Liver (tissue), 9 donors: ENCODE results near the gene SPSB2. TPM values are rescaled to one million over a fixed set of nuclear protein-coding genes. Genes with fewer than 3 reads are reported as not detected.

Experiments used
- DNase-seq: peaks from one replicate; pipeline ENCODE4 v3.0.0-alpha.2; 2017; ENCODE audit warnings: low spot score
- H3K27ac ChIP-seq, 2 donors: one replicate each; pipeline ENCODE4 v1.7.0; 2013; ENCODE audit warnings: inconsistent platforms in 2 of 2, low read length in 2 of 2, control low read depth in 1 of 2, low read depth in 1 of 2, mild to moderate bottlenecking in 1 of 2
- H3K27me3 ChIP-seq, 4 donors: one replicate each; pipeline versions ENCODE4 v1.6.1 to v1.7.0; 2013; ENCODE audit warnings: low read length in 3 of 4, inconsistent platforms in 1 of 4, mild to moderate bottlenecking in 1 of 4, moderate library complexity in 1 of 4; ENCODE audit not compliant: control insufficient read depth in 4 of 4, insufficient read depth in 4 of 4
- H3K36me3 ChIP-seq, 4 donors: one replicate each; pipeline versions ENCODE4 v1.6.1 to v1.7.0; 2013; ENCODE audit warnings: low read length in 3 of 4, mild to moderate bottlenecking in 3 of 4, low read depth in 1 of 4, moderate library complexity in 1 of 4; ENCODE audit not compliant: control insufficient read depth in 4 of 4, insufficient read depth in 3 of 4
- H3K4me1 ChIP-seq, 4 donors: one replicate each; pipeline versions ENCODE4 v1.6.1 to v1.7.0; 2013; ENCODE audit warnings: low read length in 3 of 4, mild to moderate bottlenecking in 3 of 4, moderate library complexity in 1 of 4; ENCODE audit not compliant: control insufficient read depth in 4 of 4, insufficient read depth in 4 of 4
- H3K4me3 ChIP-seq, 3 donors: one replicate each; pipeline versions ENCODE4 v1.6.1 to v1.7.0; 2013; ENCODE audit warnings: low read length in 3 of 3, control low read depth in 1 of 3, low read depth in 1 of 3, mild to moderate bottlenecking in 1 of 3
- H3K9ac ChIP-seq, 2 donors: one replicate each; pipeline ENCODE4 v1.7.0; 2013; ENCODE audit warnings: low read length in 2 of 2, mild to moderate bottlenecking in 2 of 2, moderate library complexity in 2 of 2, control low read depth in 1 of 2, low read depth in 1 of 2
- H3K9me3 ChIP-seq, 4 donors: one replicate each; pipeline versions ENCODE4 v1.6.1 to v1.7.0; 2013; ENCODE audit warnings: low read length in 3 of 4; ENCODE audit not compliant: control insufficient read depth in 4 of 4
- EGR1 ChIP-seq, 2 donors: IDR thresholded peaks; 2 replicates each; pipeline ENCODE4 v1.6.1; 2016 to 2018; ENCODE audit warnings: antibody characterized with exemption in 2 of 2, low read depth in 2 of 2
- FOXA1 ChIP-seq: IDR thresholded peaks from 2 replicates; pipeline ENCODE4 v1.6.1; 2016; ENCODE audit warnings: antibody characterized with exemption
- FOXA2 ChIP-seq: IDR thresholded peaks from 2 replicates; pipeline ENCODE4 v1.6.1; 2016; ENCODE audit warnings: antibody characterized with exemption
- GABPA ChIP-seq, 2 donors: IDR thresholded peaks in 1 of 2; conservative IDR thresholded peaks in 1 of 2; 2 replicates each; pipeline ENCODE4 v1.6.1; 2016; ENCODE audit warnings: antibody characterized with exemption in 2 of 2, mild to moderate bottlenecking in 1 of 2, moderate library complexity in 1 of 2
- HNF4A ChIP-seq, 2 donors: conservative IDR thresholded peaks; 2 replicates each; pipeline ENCODE4 v1.6.1; 2016; ENCODE audit warnings: antibody characterized with exemption in 2 of 2, mild to moderate bottlenecking in 2 of 2
- HNF4G ChIP-seq: IDR thresholded peaks from 2 replicates; pipeline ENCODE4 v1.6.1; 2016; ENCODE audit warnings: antibody characterized with exemption
- JUND ChIP-seq, 2 donors: IDR thresholded peaks; 2 replicates each; pipeline ENCODE4 v1.6.1; 2016; ENCODE audit warnings: antibody characterized with exemption in 2 of 2
- NR2F2 ChIP-seq: IDR thresholded peaks from 2 replicates; pipeline ENCODE4 v1.6.1; 2016; ENCODE audit warnings: antibody characterized with exemption
- RAD21 ChIP-seq, 2 donors: IDR thresholded peaks; 2 replicates each; pipeline ENCODE4 v1.6.1; 2016; ENCODE audit warnings: antibody characterized with exemption in 2 of 2, mild to moderate bottlenecking in 2 of 2
- RXRA ChIP-seq, 2 donors: IDR thresholded peaks; 2 replicates each; pipeline ENCODE4 v1.6.1; 2017 to 2018; ENCODE audit warnings: antibody characterized with exemption in 2 of 2, mild to moderate bottlenecking in 1 of 2
- SP1 ChIP-seq: IDR thresholded peaks from 2 replicates; pipeline ENCODE4 v1.6.1; 2018; ENCODE audit warnings: antibody characterized with exemption, mild to moderate bottlenecking
- TAF1 ChIP-seq: conservative IDR thresholded peaks from 2 replicates; pipeline ENCODE4 v1.6.1; 2016; ENCODE audit warnings: antibody characterized with exemption, mild to moderate bottlenecking
- YY1 ChIP-seq: IDR thresholded peaks from 2 replicates; pipeline ENCODE4 v1.6.1; 2016; ENCODE audit warnings: antibody characterized with exemption, mild to moderate bottlenecking
- WGBS: extraction: QIAGEN DNeasy Blood & Tissue Kit; methylation state at CpG from one replicate; pipeline ENCODE4 v1.1.7; 2013; 5-methylcytosine and 5-hydroxymethylcytosine counted together
- polyA plus RNA-seq, 2 donors: library from polyadenylated mRNA; stranded (reverse) in 1 of 2; unstranded in 1 of 2; fragments of 200-250 nt in 1 of 2; fragments of >200 nt in 1 of 2; fragmentation: Nextera tagmentation in 1 of 2; extraction: Ambion mirVana in 1 of 2; gene quantifications; one replicate each; pipeline versions ENCODE4 v1.2.1 to v1.2.3, GENCODE V29; 2013 to 2015
- total RNA-seq, 2 donors: library from RNA; depleted of rRNA; stranded (reverse); fragments of >200 nt; gene quantifications; one replicate each; pipeline ENCODE4 v1.2.3, GENCODE V29; 2014
- TF ChIP-seq, protein P1 (sequence below): IDR thresholded peaks from 2 replicates; pipeline ENCODE4 v1.6.1; 2016; ENCODE audit warnings: antibody characterized with exemption, mild to moderate bottlenecking
- TF ChIP-seq, protein P2 (sequence below): fragments of 150-350 bp; IDR thresholded peaks from 2 replicates; pipeline ENCODE4 v1.5.1; 2017; ENCODE audit warnings: improper control_type of control experiment, low read depth, low read length; ENCODE audit not compliant: missing input control
- TF ChIP-seq, protein P3 (sequence below): IDR thresholded peaks from 2 replicates; pipeline ENCODE4 v1.6.1; 2016; ENCODE audit warnings: antibody characterized with exemption
- TF ChIP-seq, protein P4 (sequence below): IDR thresholded peaks from 2 replicates; pipeline ENCODE4 v1.6.1; 2016; ENCODE audit warnings: antibody characterized with exemption
- TF ChIP-seq, protein P5 (sequence below): IDR thresholded peaks from 2 replicates; pipeline ENCODE4 v1.6.1; 2016; ENCODE audit warnings: antibody characterized with exemption
- donor health status: healthy.
- donor health status: healthy.
- donor health status: healthy.
- donor health status: healthy.
- donor health status: healthy.

The SPSB2 gene
- total and polyA plus RNA-seq, 4 donors = 3.2 to 4.6 (median 4.1) TPM

DNA sequence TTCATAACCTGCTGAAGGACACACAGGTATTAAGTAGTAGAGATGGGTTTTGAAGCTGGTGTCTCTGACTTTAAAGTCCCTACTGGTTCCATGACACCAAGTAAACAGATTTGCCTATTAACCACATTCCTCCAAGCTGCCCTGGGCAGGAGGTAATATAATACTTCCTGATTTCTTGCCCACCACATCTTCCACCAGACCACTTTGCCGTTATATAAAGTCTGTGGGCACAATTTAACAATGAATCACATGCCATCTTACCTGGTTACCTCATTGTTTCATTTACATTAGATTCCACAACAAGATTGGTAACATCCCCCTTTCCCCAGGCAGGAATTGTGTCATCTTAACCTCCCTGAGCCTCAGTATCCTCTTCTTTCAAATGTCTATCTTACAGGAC lies 30.6 kb upstream of the SPSB2 start:
- Histone ChIP-seq H3K9ac (no peak overlapping the region), H3K4me1 (peaks cover 1 to 11% (median 8%) of the 10 kb centered on the region in 4 donors), H3K27ac (no peak overlapping the region), H3K36me3 (no peaks in the 10 kb centered on the region), H3K27me3 (no peaks in the 10 kb centered on the region), H3K4me3 (no peak overlapping the region), H3K9me3 (no peaks in the 10 kb centered on the region)
- 92% methylated on average over 1 of the region's 1 CpG for WGBS
- no peak for DNase-seq
- TF ChIP-seq, protein P1, sequence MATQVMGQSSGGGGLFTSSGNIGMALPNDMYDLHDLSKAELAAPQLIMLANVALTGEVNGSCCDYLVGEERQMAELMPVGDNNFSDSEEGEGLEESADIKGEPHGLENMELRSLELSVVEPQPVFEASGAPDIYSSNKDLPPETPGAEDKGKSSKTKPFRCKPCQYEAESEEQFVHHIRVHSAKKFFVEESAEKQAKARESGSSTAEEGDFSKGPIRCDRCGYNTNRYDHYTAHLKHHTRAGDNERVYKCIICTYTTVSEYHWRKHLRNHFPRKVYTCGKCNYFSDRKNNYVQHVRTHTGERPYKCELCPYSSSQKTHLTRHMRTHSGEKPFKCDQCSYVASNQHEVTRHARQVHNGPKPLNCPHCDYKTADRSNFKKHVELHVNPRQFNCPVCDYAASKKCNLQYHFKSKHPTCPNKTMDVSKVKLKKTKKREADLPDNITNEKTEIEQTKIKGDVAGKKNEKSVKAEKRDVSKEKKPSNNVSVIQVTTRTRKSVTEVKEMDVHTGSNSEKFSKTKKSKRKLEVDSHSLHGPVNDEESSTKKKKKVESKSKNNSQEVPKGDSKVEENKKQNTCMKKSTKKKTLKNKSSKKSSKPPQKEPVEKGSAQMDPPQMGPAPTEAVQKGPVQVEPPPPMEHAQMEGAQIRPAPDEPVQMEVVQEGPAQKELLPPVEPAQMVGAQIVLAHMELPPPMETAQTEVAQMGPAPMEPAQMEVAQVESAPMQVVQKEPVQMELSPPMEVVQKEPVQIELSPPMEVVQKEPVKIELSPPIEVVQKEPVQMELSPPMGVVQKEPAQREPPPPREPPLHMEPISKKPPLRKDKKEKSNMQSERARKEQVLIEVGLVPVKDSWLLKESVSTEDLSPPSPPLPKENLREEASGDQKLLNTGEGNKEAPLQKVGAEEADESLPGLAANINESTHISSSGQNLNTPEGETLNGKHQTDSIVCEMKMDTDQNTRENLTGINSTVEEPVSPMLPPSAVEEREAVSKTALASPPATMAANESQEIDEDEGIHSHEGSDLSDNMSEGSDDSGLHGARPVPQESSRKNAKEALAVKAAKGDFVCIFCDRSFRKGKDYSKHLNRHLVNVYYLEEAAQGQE = no peak
- TF ChIP-seq, protein P2, sequence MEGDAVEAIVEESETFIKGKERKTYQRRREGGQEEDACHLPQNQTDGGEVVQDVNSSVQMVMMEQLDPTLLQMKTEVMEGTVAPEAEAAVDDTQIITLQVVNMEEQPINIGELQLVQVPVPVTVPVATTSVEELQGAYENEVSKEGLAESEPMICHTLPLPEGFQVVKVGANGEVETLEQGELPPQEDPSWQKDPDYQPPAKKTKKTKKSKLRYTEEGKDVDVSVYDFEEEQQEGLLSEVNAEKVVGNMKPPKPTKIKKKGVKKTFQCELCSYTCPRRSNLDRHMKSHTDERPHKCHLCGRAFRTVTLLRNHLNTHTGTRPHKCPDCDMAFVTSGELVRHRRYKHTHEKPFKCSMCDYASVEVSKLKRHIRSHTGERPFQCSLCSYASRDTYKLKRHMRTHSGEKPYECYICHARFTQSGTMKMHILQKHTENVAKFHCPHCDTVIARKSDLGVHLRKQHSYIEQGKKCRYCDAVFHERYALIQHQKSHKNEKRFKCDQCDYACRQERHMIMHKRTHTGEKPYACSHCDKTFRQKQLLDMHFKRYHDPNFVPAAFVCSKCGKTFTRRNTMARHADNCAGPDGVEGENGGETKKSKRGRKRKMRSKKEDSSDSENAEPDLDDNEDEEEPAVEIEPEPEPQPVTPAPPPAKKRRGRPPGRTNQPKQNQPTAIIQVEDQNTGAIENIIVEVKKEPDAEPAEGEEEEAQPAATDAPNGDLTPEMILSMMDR = no peak
- TF ChIP-seq TAF1 = no peak
- TF ChIP-seq JUND (IDR thresholded peaks at IDR 0.05) = no peak
- no peak for TF ChIP-seq GABPA (IDR thresholded peaks at IDR 0.05 in 1 of 2, conservative IDR thresholded peaks at IDR 0.05 in 1 of 2)
- TF ChIP-seq FOXA1 = no peak
- TF ChIP-seq, protein P3, sequence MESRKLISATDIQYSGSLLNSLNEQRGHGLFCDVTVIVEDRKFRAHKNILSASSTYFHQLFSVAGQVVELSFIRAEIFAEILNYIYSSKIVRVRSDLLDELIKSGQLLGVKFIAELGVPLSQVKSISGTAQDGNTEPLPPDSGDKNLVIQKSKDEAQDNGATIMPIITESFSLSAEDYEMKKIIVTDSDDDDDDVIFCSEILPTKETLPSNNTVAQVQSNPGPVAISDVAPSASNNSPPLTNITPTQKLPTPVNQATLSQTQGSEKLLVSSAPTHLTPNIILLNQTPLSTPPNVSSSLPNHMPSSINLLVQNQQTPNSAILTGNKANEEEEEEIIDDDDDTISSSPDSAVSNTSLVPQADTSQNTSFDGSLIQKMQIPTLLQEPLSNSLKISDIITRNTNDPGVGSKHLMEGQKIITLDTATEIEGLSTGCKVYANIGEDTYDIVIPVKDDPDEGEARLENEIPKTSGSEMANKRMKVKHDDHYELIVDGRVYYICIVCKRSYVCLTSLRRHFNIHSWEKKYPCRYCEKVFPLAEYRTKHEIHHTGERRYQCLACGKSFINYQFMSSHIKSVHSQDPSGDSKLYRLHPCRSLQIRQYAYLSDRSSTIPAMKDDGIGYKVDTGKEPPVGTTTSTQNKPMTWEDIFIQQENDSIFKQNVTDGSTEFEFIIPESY = no peak
- no peak for TF ChIP-seq YY1
- TF ChIP-seq SP1 = no peak
- TF ChIP-seq, protein P4, sequence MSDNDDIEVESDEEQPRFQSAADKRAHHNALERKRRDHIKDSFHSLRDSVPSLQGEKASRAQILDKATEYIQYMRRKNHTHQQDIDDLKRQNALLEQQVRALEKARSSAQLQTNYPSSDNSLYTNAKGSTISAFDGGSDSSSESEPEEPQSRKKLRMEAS = no peak
- no peak for TF ChIP-seq HNF4G
- TF ChIP-seq FOXA2 = no peak
- TF ChIP-seq, protein P5, sequence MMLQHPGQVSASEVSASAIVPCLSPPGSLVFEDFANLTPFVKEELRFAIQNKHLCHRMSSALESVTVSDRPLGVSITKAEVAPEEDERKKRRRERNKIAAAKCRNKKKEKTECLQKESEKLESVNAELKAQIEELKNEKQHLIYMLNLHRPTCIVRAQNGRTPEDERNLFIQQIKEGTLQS = no peak
- no peak for TF ChIP-seq EGR1 (IDR thresholded peaks at IDR 0.05; ENCODE audit: low read depth in 2 of 2)
- no peak for TF ChIP-seq RXRA (IDR thresholded peaks at IDR 0.05)

DNA sequence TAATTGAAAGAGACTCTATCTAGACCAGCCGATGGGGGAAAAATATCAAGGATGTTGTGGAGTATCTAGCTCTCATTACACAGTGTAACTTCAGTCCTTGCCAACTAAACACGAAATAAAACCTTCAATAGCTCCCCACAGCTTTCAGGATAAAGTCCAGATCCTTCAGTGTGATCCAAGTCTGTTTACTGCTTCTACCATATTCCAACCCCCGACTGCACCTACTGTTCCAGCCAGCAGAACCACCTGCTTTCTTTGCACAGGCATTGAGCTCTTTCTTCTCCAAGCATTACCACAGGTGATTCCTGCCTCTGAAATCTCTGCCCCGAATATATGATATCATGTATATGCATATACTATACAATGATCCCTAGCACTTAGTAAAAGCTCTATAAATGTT lies 29.3 kb upstream of the SPSB2 start:
- 76% methylated on average over 4 of the region's 4 CpGs for WGBS
- no peaks in the 10 kb centered on the region for H3K27me3 ChIP-seq

More for the DNA sequence above, 29.3 kb upstream of the SPSB2 start:
- Histone ChIP-seq H3K9me3 (no peaks in the 10 kb centered on the region), H3K9ac (no peak overlapping the region), H3K27ac (no peak overlapping the region), H3K4me3 (no peak overlapping the region), H3K36me3 (no peaks in the 10 kb centered on the region), H3K4me1 (peaks cover 1 to 11% (median 8%) of the 10 kb centered on the region in 4 donors)
- TF ChIP-seq, protein P4 = no peak
- TF ChIP-seq FOXA2 = no peak
- no peak for TF ChIP-seq HNF4A (conservative IDR thresholded peaks at IDR 0.05)
- no peak for TF ChIP-seq NR2F2
- no peak for TF ChIP-seq GABPA (IDR thresholded peaks at IDR 0.05 in 1 of 2, conservative IDR thresholded peaks at IDR 0.05 in 1 of 2)
- no peak for TF ChIP-seq YY1
- TF ChIP-seq, protein P5 = no peak
- no peak for TF ChIP-seq SP1
- no peak for TF ChIP-seq FOXA1
- TF ChIP-seq TAF1 = no peak
- no peak for TF ChIP-seq JUND (IDR thresholded peaks at IDR 0.05)
- no peak for TF ChIP-seq RAD21 (IDR thresholded peaks at IDR 0.05)
- no peak for TF ChIP-seq HNF4G
- TF ChIP-seq, protein P1 = no peak
- DNase-seq = no peak
